ENCODE results near the gene ARPC1B.
"Not testable (repeated sequence)": the region's sequence is repeated elsewhere in the genome, so short reads cannot be mapped to it uniquely, and the experiment has no call there.

The ARPC1B gene

GRCh38 chr7:99380032-99380822 is 5.7 kb downstream of the ARPC1B start:
- H3K27ac ChIP-seq (ENCODE audit: low read depth in 2 of 2, low read length in 2 of 2): peak overlapping the region; percentile 74 to 88
- peak overlapping the region; percentile 27 to 52 for H3K9ac ChIP-seq (ENCODE audit: low read depth in 1 of 2, low read length in 2 of 2)
- peaks cover 0 to 8% of the 10 kb centered on the region in 2 donors for H3K36me3 ChIP-seq (ENCODE audit: control insufficient read depth in 2 of 2, insufficient read depth in 2 of 2, low read length in 2 of 2)
- H3K9me3 ChIP-seq (ENCODE audit: control insufficient read depth in 2 of 2, low read length in 2 of 2): no peaks in the 10 kb centered on the region
- H3K27me3 ChIP-seq (ENCODE audit: control insufficient read depth in 2 of 2, insufficient read depth in 2 of 2, low read length in 2 of 2): no peaks in the 10 kb centered on the region
- peak overlapping the region; percentile 5 to 62 for H3K4me3 ChIP-seq (ENCODE audit: low read length in 2 of 2)
- H3K4me1 ChIP-seq (ENCODE audit: control insufficient read depth in 2 of 2, insufficient read depth in 2 of 2, low read length in 2 of 2): peaks cover 23 to 26% of the 10 kb centered on the region in 2 donors

GRCh38 chr7:99380823-99381663 is 6.5 kb downstream of the ARPC1B start:
- Histone ChIP-seq H3K4me1 (ENCODE audit: control insufficient read depth in 2 of 2, insufficient read depth in 2 of 2, low read length in 2 of 2) (peaks cover 21 to 23% of the 10 kb centered on the region in 2 donors), H3K27ac (ENCODE audit: low read depth in 2 of 2, low read length in 2 of 2) (peak overlapping the region; percentile 70 to 88), H3K4me3 (ENCODE audit: low read length in 2 of 2) (peak overlapping the region; percentile 5 to 62), H3K9ac (ENCODE audit: low read depth in 1 of 2, low read length in 2 of 2) (peak overlapping the region; percentile 27 to 32), H3K36me3 (ENCODE audit: control insufficient read depth in 2 of 2, insufficient read depth in 2 of 2, low read length in 2 of 2) (peaks cover 4 to 8% of the 10 kb centered on the region in 2 donors), H3K27me3 (ENCODE audit: control insufficient read depth in 2 of 2, insufficient read depth in 2 of 2, low read length in 2 of 2) (no peaks in the 10 kb centered on the region), H3K9me3 (ENCODE audit: control insufficient read depth in 2 of 2, low read length in 2 of 2) (no peaks in the 10 kb centered on the region)

- peaks cover 19 to 23% of the 10 kb centered on the region in 2 donors for H3K4me1 ChIP-seq (ENCODE audit: control insufficient read depth in 2 of 2, insufficient read depth in 2 of 2, low read length in 2 of 2)
- H3K27ac ChIP-seq (ENCODE audit: low read depth in 2 of 2, low read length in 2 of 2): peak overlapping the region in 1 of 2 donors; percentile 88
- no peaks in the 10 kb centered on the region for H3K27me3 ChIP-seq (ENCODE audit: control insufficient read depth in 2 of 2, insufficient read depth in 2 of 2, low read length in 2 of 2)
- H3K4me3 ChIP-seq (ENCODE audit: low read length in 2 of 2): no peak overlapping the region
- H3K9ac ChIP-seq (ENCODE audit: low read depth in 1 of 2, low read length in 2 of 2): no peak overlapping the region
- peaks cover 9 to 13% of the 10 kb centered on the region in 2 donors for H3K36me3 ChIP-seq (ENCODE audit: control insufficient read depth in 2 of 2, insufficient read depth in 2 of 2, low read length in 2 of 2)
- no peaks in the 10 kb centered on the region for H3K9me3 ChIP-seq (ENCODE audit: control insufficient read depth in 2 of 2, low read length in 2 of 2)
These were observed 7.1 kb downstream of the ARPC1B start for GRCh38 chr7:99381664-99382075.

GRCh38 chr7:99383203-99383602 is 8.7 kb downstream of the ARPC1B start:
- H3K27me3 ChIP-seq (ENCODE audit: control insufficient read depth in 2 of 2, insufficient read depth in 2 of 2, low read length in 2 of 2): no peaks in the 10 kb centered on the region
- H3K9me3 ChIP-seq (ENCODE audit: control insufficient read depth in 2 of 2, low read length in 2 of 2): no peaks in the 10 kb centered on the region
- H3K9ac ChIP-seq (ENCODE audit: low read depth in 1 of 2, low read length in 2 of 2): no peak overlapping the region
- peaks cover 17 to 18% of the 10 kb centered on the region in 2 donors for H3K36me3 ChIP-seq (ENCODE audit: control insufficient read depth in 2 of 2, insufficient read depth in 2 of 2, low read length in 2 of 2)
- no peak overlapping the region for H3K27ac ChIP-seq (ENCODE audit: low read depth in 2 of 2, low read length in 2 of 2)
- H3K4me1 ChIP-seq (ENCODE audit: control insufficient read depth in 2 of 2, insufficient read depth in 2 of 2, low read length in 2 of 2): peaks cover 19 to 23% of the 10 kb centered on the region in 2 donors
- H3K4me3 ChIP-seq (ENCODE audit: low read length in 2 of 2): no peak overlapping the region

GRCh38 chr7:99383791-99384370 is 9.4 kb downstream of the ARPC1B start:
- no peak overlapping the region for H3K27ac ChIP-seq (ENCODE audit: low read depth in 2 of 2, low read length in 2 of 2)
- peaks cover 20 to 22% of the 10 kb centered on the region in 2 donors for H3K36me3 ChIP-seq (ENCODE audit: control insufficient read depth in 2 of 2, insufficient read depth in 2 of 2, low read length in 2 of 2)
- no peak overlapping the region for H3K4me3 ChIP-seq (ENCODE audit: low read length in 2 of 2)
- H3K9me3 ChIP-seq (ENCODE audit: control insufficient read depth in 2 of 2, low read length in 2 of 2): no peaks in the 10 kb centered on the region
- H3K4me1 ChIP-seq (ENCODE audit: control insufficient read depth in 2 of 2, insufficient read depth in 2 of 2, low read length in 2 of 2): peaks cover 18 to 23% of the 10 kb centered on the region in 2 donors
- H3K27me3 ChIP-seq (ENCODE audit: control insufficient read depth in 2 of 2, insufficient read depth in 2 of 2, low read length in 2 of 2): no peaks in the 10 kb centered on the region
- H3K9ac ChIP-seq (ENCODE audit: low read depth in 1 of 2, low read length in 2 of 2): peak overlapping the region in 1 of 2 donors; percentile 17

GRCh38 chr7:99384523-99384922 is 10.0 kb downstream of the ARPC1B start:
- peaks cover 16 to 20% of the 10 kb centered on the region in 2 donors for H3K4me1 ChIP-seq (ENCODE audit: control insufficient read depth in 2 of 2, insufficient read depth in 2 of 2, low read length in 2 of 2)

DNA sequence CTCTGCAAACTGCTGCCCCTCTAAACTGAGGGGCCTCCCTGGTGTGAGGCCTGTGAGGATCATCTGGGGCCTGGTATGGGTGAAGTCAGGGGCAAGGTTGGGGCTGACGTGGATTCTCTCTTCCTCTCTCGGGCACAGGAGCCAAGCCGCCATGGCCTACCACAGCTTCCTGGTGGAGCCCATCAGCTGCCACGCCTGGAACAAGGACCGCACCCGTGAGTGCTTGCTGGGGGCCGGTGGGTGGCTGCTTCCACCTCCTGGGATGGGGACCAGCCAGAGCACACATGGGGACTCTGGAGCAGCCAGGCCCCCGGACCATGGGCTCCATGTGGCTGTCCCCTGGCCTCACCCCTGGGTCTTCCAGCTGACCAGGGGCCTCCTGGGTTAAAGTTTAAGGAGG is 11.0 kb downstream of the ARPC1B start:
- H3K9ac ChIP-seq (ENCODE audit: low read depth in 1 of 2, low read length in 2 of 2): no peak overlapping the region
- no peak overlapping the region for H3K27ac ChIP-seq (ENCODE audit: low read depth in 2 of 2, low read length in 2 of 2)
- no peaks in the 10 kb centered on the region for H3K27me3 ChIP-seq (ENCODE audit: control insufficient read depth in 2 of 2, insufficient read depth in 2 of 2, low read length in 2 of 2)
- peaks cover 29 to 30% of the 10 kb centered on the region in 2 donors for H3K36me3 ChIP-seq (ENCODE audit: control insufficient read depth in 2 of 2, insufficient read depth in 2 of 2, low read length in 2 of 2)
- peaks cover 7 to 10% of the 10 kb centered on the region in 2 donors for H3K4me1 ChIP-seq (ENCODE audit: control insufficient read depth in 2 of 2, insufficient read depth in 2 of 2, low read length in 2 of 2)
- no peak overlapping the region for H3K4me3 ChIP-seq (ENCODE audit: low read length in 2 of 2)
- H3K9me3 ChIP-seq (ENCODE audit: control insufficient read depth in 2 of 2, low read length in 2 of 2): no peaks in the 10 kb centered on the region

More at GRCh38 chr7:99384523-99384922, 10.0 kb downstream of the ARPC1B start:
- H3K9me3 ChIP-seq (ENCODE audit: control insufficient read depth in 2 of 2, low read length in 2 of 2): no peaks in the 10 kb centered on the region
- H3K27ac ChIP-seq (ENCODE audit: low read depth in 2 of 2, low read length in 2 of 2): no peak overlapping the region
- H3K9ac ChIP-seq (ENCODE audit: low read depth in 1 of 2, low read length in 2 of 2): no peak overlapping the region
- no peak overlapping the region for H3K4me3 ChIP-seq (ENCODE audit: low read length in 2 of 2)
- H3K36me3 ChIP-seq (ENCODE audit: control insufficient read depth in 2 of 2, insufficient read depth in 2 of 2, low read length in 2 of 2): peaks cover 21 to 24% of the 10 kb centered on the region in 2 donors
- H3K27me3 ChIP-seq (ENCODE audit: control insufficient read depth in 2 of 2, insufficient read depth in 2 of 2, low read length in 2 of 2): no peaks in the 10 kb centered on the region

DNA sequence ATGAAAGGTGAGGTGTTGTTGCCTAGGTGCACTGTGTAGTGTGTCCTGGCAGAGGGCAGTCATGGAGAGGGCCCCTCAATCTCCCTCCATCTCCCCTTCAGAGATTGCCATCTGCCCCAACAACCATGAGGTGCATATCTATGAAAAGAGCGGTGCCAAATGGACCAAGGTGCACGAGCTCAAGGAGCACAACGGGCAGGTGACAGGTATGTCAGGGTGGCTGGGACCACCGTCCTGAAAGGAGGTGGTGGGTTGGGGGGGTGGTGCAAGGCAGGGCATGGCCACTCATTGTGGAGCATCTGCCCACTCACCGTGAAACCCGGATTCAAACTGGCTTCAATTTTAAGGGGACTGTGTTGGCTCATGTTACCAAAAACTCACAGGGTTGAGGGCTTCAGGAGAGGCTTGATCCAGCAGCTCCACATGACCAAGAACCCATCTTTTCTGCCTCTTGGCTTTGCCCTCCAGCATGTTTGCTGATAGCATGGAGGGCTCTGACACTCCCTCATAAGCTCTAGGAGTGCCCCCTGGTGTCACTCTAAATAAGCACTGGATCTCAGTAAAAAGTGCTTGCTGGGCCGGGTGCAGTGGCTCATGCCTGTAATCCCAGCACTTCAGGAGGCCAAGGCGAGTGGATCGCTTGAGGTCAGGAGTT is 12.2 kb downstream of the ARPC1B start:
- no peak overlapping the region for H3K9ac ChIP-seq (ENCODE audit: low read depth in 1 of 2, low read length in 2 of 2)
- no peaks in the 10 kb centered on the region for H3K4me1 ChIP-seq (ENCODE audit: control insufficient read depth in 2 of 2, insufficient read depth in 2 of 2, low read length in 2 of 2)
- H3K36me3 ChIP-seq (ENCODE audit: control insufficient read depth in 2 of 2, insufficient read depth in 2 of 2, low read length in 2 of 2): peaks cover 34 to 37% of the 10 kb centered on the region in 2 donors
- H3K9me3 ChIP-seq (ENCODE audit: control insufficient read depth in 2 of 2, low read length in 2 of 2): no peaks in the 10 kb centered on the region
- H3K27ac ChIP-seq (ENCODE audit: low read depth in 2 of 2, low read length in 2 of 2): no peak overlapping the region
- no peaks in the 10 kb centered on the region for H3K27me3 ChIP-seq (ENCODE audit: control insufficient read depth in 2 of 2, insufficient read depth in 2 of 2, low read length in 2 of 2)
- no peak overlapping the region for H3K4me3 ChIP-seq (ENCODE audit: low read length in 2 of 2)

GRCh38 chr7:99387239-99387635 is 12.7 kb downstream of the ARPC1B start:
- not testable (repeated sequence) for H3K27ac ChIP-seq (ENCODE audit: low read depth in 2 of 2, low read length in 2 of 2); H3K27me3 ChIP-seq (ENCODE audit: control insufficient read depth in 2 of 2, insufficient read depth in 2 of 2, low read length in 2 of 2); H3K4me3 ChIP-seq (ENCODE audit: low read length in 2 of 2); H3K4me1 ChIP-seq (ENCODE audit: control insufficient read depth in 2 of 2, insufficient read depth in 2 of 2, low read length in 2 of 2); H3K9me3 ChIP-seq (ENCODE audit: control insufficient read depth in 2 of 2, low read length in 2 of 2); H3K9ac ChIP-seq (ENCODE audit: low read depth in 1 of 2, low read length in 2 of 2)
- H3K36me3 ChIP-seq (ENCODE audit: control insufficient read depth in 2 of 2, insufficient read depth in 2 of 2, low read length in 2 of 2): peaks cover 37 to 39% of the 10 kb centered on the region in 2 donors
